HUES48 (cell line): ENCODE data around the gene KRT78.
A peak's percentile ranks its signal among the peaks of the same experiment; 100 is the strongest.

Experiments used
- H3K27ac ChIP-seq: one replicate; pipeline ENCODE4 v1.7.0; 2013; ENCODE audit warnings: low read depth, low read length, inconsistent platforms
- H3K27me3 ChIP-seq: 2 replicates; pipeline ENCODE4 v1.6.1; 2013; ENCODE audit warnings: mild to moderate bottlenecking, low read length; ENCODE audit not compliant: control insufficient read depth, insufficient read depth
- H3K36me3 ChIP-seq: 2 replicates; pipeline ENCODE4 v1.6.1; 2013; ENCODE audit warnings: low read length; ENCODE audit not compliant: control insufficient read depth, insufficient read depth
- H3K4me1 ChIP-seq: 2 replicates; pipeline ENCODE4 v1.6.1; 2013; ENCODE audit warnings: mild to moderate bottlenecking, low read length; ENCODE audit not compliant: control insufficient read depth, insufficient read depth
- H3K4me3 ChIP-seq: 2 replicates; pipeline ENCODE4 v1.5.1; 2013; ENCODE audit warnings: mild to moderate bottlenecking, low read depth, low read length
- H3K9ac ChIP-seq: 2 replicates; pipeline ENCODE4 v1.6.1; 2013; ENCODE audit warnings: mild to moderate bottlenecking, low read depth, low read length, moderate library complexity
- H3K9me3 ChIP-seq: 2 replicates; pipeline ENCODE4 v1.6.1; 2013; ENCODE audit warnings: low read length; ENCODE audit not compliant: control insufficient read depth, insufficient read depth

KRT78 gene

GRCh38 chr12:52879394-52880351, 30.9 kb upstream of the KRT78 start:
- peak overlapping the region; percentile 52; the same call in 1 of the 2 replicates for H3K4me3 ChIP-seq
- no peak overlapping the region for H3K27ac ChIP-seq
- H3K36me3 ChIP-seq: no peaks in the 10 kb centered on the region
- no peaks in the 10 kb centered on the region for H3K4me1 ChIP-seq
- no peaks in the 10 kb centered on the region for H3K9me3 ChIP-seq
- H3K9ac ChIP-seq: no peak overlapping the region
- H3K27me3 ChIP-seq: peaks cover 2% of the 10 kb centered on the region

- Histone ChIP-seq H3K4me1 (0 out of 2 replicates have a peak, but pooled peaks cover 3% of the 10 kb centered on the region), H3K27me3 (peaks cover 9% of the 10 kb centered on the region), H3K4me3 (peak overlapping the region; percentile 52; the same call in 1 of the 2 replicates), H3K36me3 (no peaks in the 10 kb centered on the region), H3K27ac (no peak overlapping the region), H3K9me3 (no peaks in the 10 kb centered on the region), H3K9ac (no peak overlapping the region)
Observed at GRCh38 chr12:52878507-52879393, 30.0 kb upstream of the KRT78 start.

GRCh38 chr12:52877242-52877641, 28.4 kb upstream of the KRT78 start:
- H3K4me1 ChIP-seq: 0 out of 2 replicates have a peak, but pooled peaks cover 3% of the 10 kb centered on the region
- H3K9ac ChIP-seq: no peak overlapping the region
- no peaks in the 10 kb centered on the region for H3K9me3 ChIP-seq
- H3K27me3 ChIP-seq: peaks cover 19% of the 10 kb centered on the region
- no peaks in the 10 kb centered on the region for H3K36me3 ChIP-seq
- no peak overlapping the region for H3K27ac ChIP-seq
- H3K4me3 ChIP-seq: no peak overlapping the region

- Histone ChIP-seq H3K27me3 (peaks cover 19% of the 10 kb centered on the region), H3K4me3 (no peak overlapping the region), H3K9ac (no peak overlapping the region), H3K9me3 (no peaks in the 10 kb centered on the region), H3K27ac (no peak overlapping the region), H3K4me1 (0 out of 2 replicates have a peak, but pooled peaks cover 3% of the 10 kb centered on the region), H3K36me3 (no peaks in the 10 kb centered on the region)
Observed at GRCh38 chr12:52876372-52876771, 27.6 kb upstream of the KRT78 start.

GRCh38 chr12:52874573-52875435, 26.0 kb upstream of the KRT78 start:
- no peaks in the 10 kb centered on the region for H3K36me3 ChIP-seq
- no peak overlapping the region for H3K9ac ChIP-seq
- peaks cover 19% of the 10 kb centered on the region for H3K27me3 ChIP-seq
- no peak overlapping the region for H3K27ac ChIP-seq
- 0 out of 2 replicates have a peak, but pooled peaks cover 3% of the 10 kb centered on the region for H3K4me1 ChIP-seq
- H3K4me3 ChIP-seq: peak overlapping the region; percentile 60
- H3K9me3 ChIP-seq: no peaks in the 10 kb centered on the region

- no peaks in the 10 kb centered on the region for H3K9me3 ChIP-seq
- peaks cover 19% of the 10 kb centered on the region for H3K27me3 ChIP-seq
- 0 out of 2 replicates have a peak, but pooled peaks cover 3% of the 10 kb centered on the region for H3K4me1 ChIP-seq
- H3K9ac ChIP-seq: 0 out of 2 replicates have a peak overlapping the region, but pooled peaks have one; percentile 32
- no peak overlapping the region for H3K27ac ChIP-seq
- no peaks in the 10 kb centered on the region for H3K36me3 ChIP-seq
- peak overlapping the region; percentile 60 for H3K4me3 ChIP-seq
Observed at GRCh38 chr12:52873832-52874572, 25.2 kb upstream of the KRT78 start.

- H3K9me3 ChIP-seq: no peaks in the 10 kb centered on the region
- H3K4me1 ChIP-seq: 0 out of 2 replicates have a peak, but pooled peaks cover 3% of the 10 kb centered on the region
- H3K27ac ChIP-seq: no peak overlapping the region
- H3K9ac ChIP-seq: no peak overlapping the region
- H3K36me3 ChIP-seq: no peaks in the 10 kb centered on the region
- H3K4me3 ChIP-seq: no peak overlapping the region; the same call in 1 of the 2 replicates
- H3K27me3 ChIP-seq: peaks cover 19% of the 10 kb centered on the region
Observed at GRCh38 chr12:52873513-52873831, 24.7 kb upstream of the KRT78 start.

- Histone ChIP-seq H3K4me1 (0 out of 2 replicates have a peak, but pooled peaks cover 3% of the 10 kb centered on the region), H3K27me3 (peaks cover 19% of the 10 kb centered on the region), H3K27ac (no peak overlapping the region), H3K9ac (no peak overlapping the region), H3K4me3 (no peak overlapping the region), H3K9me3 (no peaks in the 10 kb centered on the region), H3K36me3 (no peaks in the 10 kb centered on the region)
Observed at GRCh38 chr12:52872644-52873389, 24.0 kb upstream of the KRT78 start.

- H3K27me3 ChIP-seq: peaks cover 19% of the 10 kb centered on the region
- no peak overlapping the region for H3K9ac ChIP-seq
- no peak overlapping the region for H3K4me3 ChIP-seq
- H3K27ac ChIP-seq: no peak overlapping the region
- no peaks in the 10 kb centered on the region for H3K9me3 ChIP-seq
- H3K4me1 ChIP-seq: 0 out of 2 replicates have a peak, but pooled peaks cover 5% of the 10 kb centered on the region
- H3K36me3 ChIP-seq: no peaks in the 10 kb centered on the region
Observed at GRCh38 chr12:52871291-52872039, 22.7 kb upstream of the KRT78 start.
